NCI-H82 treated with DMSO at 0.1 percent for 48 hours (cell line): ENCODE measurements around the gene ANKRD44.

Experiments
- DNase-seq: peaks from one replicate; lab custom pipeline; 2025; ENCODE audit not compliant: unreplicated experiment; lab: John Stamatoyannopoulos, UW

Gene ANKRD44

GRCh38 chr2:196967775-196968174 lies 342.8 kb downstream of the ANKRD44 start:
- DNase-seq, result no peak

- DNase-seq, result no peak
These were observed 343.5 kb downstream of the ANKRD44 start for GRCh38 chr2:196967116-196967515.

GRCh38 chr2:196966061-196966460 lies 344.5 kb downstream of the ANKRD44 start:
- DNase-seq, result no peak

- no peak for DNase-seq
These were observed 344.9 kb downstream of the ANKRD44 start for GRCh38 chr2:196965651-196966050.

- DNase-seq, result no peak
These were observed 346.6 kb downstream of the ANKRD44 start for GRCh38 chr2:196963961-196964360.

GRCh38 chr2:196963043-196963442 lies 347.5 kb downstream of the ANKRD44 start:
- DNase-seq, result no peak

- DNase-seq, result no peak
These were observed 348.3 kb downstream of the ANKRD44 start for GRCh38 chr2:196962325-196962724.

- no peak for DNase-seq
These were observed 348.7 kb downstream of the ANKRD44 start for GRCh38 chr2:196961889-196962288.

- no peak for DNase-seq
These were observed 350.7 kb downstream of the ANKRD44 start for GRCh38 chr2:196959734-196960338.

GRCh38 chr2:196959281-196959680 lies 351.3 kb downstream of the ANKRD44 start:
- DNase-seq, result no peak

- no peak for DNase-seq
These were observed 352.6 kb downstream of the ANKRD44 start for GRCh38 chr2:196957881-196958525.

- no peak for DNase-seq
These were observed 353.1 kb downstream of the ANKRD44 start for GRCh38 chr2:196957442-196957841.

GRCh38 chr2:196956069-196956468 lies 354.5 kb downstream of the ANKRD44 start:
- DNase-seq, result no peak

GRCh38 chr2:196955036-196955435 lies 355.5 kb downstream of the ANKRD44 start:
- DNase-seq, result no peak

- DNase-seq, result no peak
These were observed 356.6 kb downstream of the ANKRD44 start for GRCh38 chr2:196954001-196954400.

- no peak for DNase-seq
These were observed 357.6 kb downstream of the ANKRD44 start for GRCh38 chr2:196952936-196953335.

- no peak for DNase-seq
These were observed 358.6 kb downstream of the ANKRD44 start for GRCh38 chr2:196951973-196952372.

GRCh38 chr2:196949116-196949515 lies 361.5 kb downstream of the ANKRD44 start:
- no peak for DNase-seq

- DNase-seq, result no peak
These were observed 366.0 kb downstream of the ANKRD44 start for GRCh38 chr2:196944570-196944969.

GRCh38 chr2:196941398-196942078 lies 369.0 kb downstream of the ANKRD44 start:
- DNase-seq, result no peak

GRCh38 chr2:196939371-196939770 lies 371.2 kb downstream of the ANKRD44 start:
- DNase-seq, result no peak
